SK-N-SH (cell line): ENCODE results near the gene PTPN2. TPM values are rescaled to one million over a fixed set of nuclear protein-coding genes. Genes with fewer than 3 reads are reported as not detected.
"Not testable (repeated sequence)": the region's sequence is repeated elsewhere in the genome, so short reads cannot be mapped to it uniquely, and the experiment has no call there.

Experiments used
- CTCF ChIA-PET: fragments of 300-600, 350-600 bp; formaldehyde crosslinking; extraction: SDS; loops from one replicate; lab custom pipeline; 2021; lab: Yijun Ruan, JAX
- POLR2A ChIA-PET: fragments of 350-600 bp; sonication (Branson Sonifier 250); formaldehyde crosslinking; extraction: SDS; loops from one replicate; lab custom pipeline; 2020; ENCODE audit warnings: antibody characterized with exemption, inconsistent platforms; lab: Yijun Ruan, JAX
- DNase-seq: peaks from one replicate; pipeline ENCODE4 v3.0.0; 2012
- H2AFZ ChIP-seq: fragments of 200-600 bp; sonication (generic); 2 replicates; pipeline ENCODE4 v1.8.1; 2016; ENCODE audit warnings: antibody characterized with exemption, mild to moderate bottlenecking, low read depth
- H3F3A ChIP-seq: fragments of 200-600 bp; sonication (generic); replicated peaks from 2 replicates; pipeline ENCODE3; 2016; ENCODE audit warnings: antibody characterized with exemption, mild to moderate bottlenecking; ENCODE audit not compliant: insufficient read depth
- H3K27ac ChIP-seq, 2 experiments: fragments of 200-500 bp in 1 of 2; fragments of 200-600 bp in 1 of 2; sonication (Bioruptor generic) in 1 of 2; sonication (generic), shearing (Covaris generic) in 1 of 2; 2 replicates each; pipeline versions ENCODE4 v1.5.1 to v1.6.1; 2014 to 2016; ENCODE audit warnings: low read depth in 2 of 2, inconsistent platforms in 1 of 2, low read length in 1 of 2, mild to moderate bottlenecking in 1 of 2, mixed read lengths in 1 of 2
- H3K27me3 ChIP-seq: fragments of 200-600 bp; sonication (generic), shearing (Covaris generic); 2 replicates; pipeline ENCODE4 v1.6.1; 2016; ENCODE audit warnings: mixed run types; ENCODE audit not compliant: insufficient read depth
- H3K36me3 ChIP-seq, 2 experiments: fragments of 200-500 bp in 1 of 2; fragments of 200-600 bp in 1 of 2; sonication (Bioruptor generic) in 1 of 2; sonication (generic) in 1 of 2; replicated peaks in 1 of 2; 2 replicates each; pipeline versions ENCODE3 to v1.5.1; 2014 to 2016; ENCODE audit warnings: low read length in 1 of 2, mild to moderate bottlenecking in 1 of 2; ENCODE audit not compliant: insufficient read depth in 2 of 2, control insufficient read depth in 1 of 2
- H3K4me1 ChIP-seq, 2 experiments: fragments of 200-500 bp in 1 of 2; fragments of 200-600 bp in 1 of 2; sonication (Bioruptor generic) in 1 of 2; sonication (generic), shearing (Covaris generic) in 1 of 2; 2 replicates each; pipeline versions ENCODE4 v1.5.1 to v1.6.1; 2014 to 2016; ENCODE audit warnings: low read depth in 1 of 2, low read length in 1 of 2, mixed run types in 1 of 2; ENCODE audit not compliant: insufficient read depth in 2 of 2, control insufficient read depth in 1 of 2
- H3K4me2 ChIP-seq: fragments of 200-600 bp; sonication (generic), shearing (Covaris generic); 2 replicates; pipeline ENCODE4 v1.6.1; 2017; ENCODE audit warnings: mixed run types
- H3K4me3 ChIP-seq, 2 experiments: fragments of 200-500 bp in 1 of 2; fragments of 200-600 bp in 1 of 2; sonication (Bioruptor generic) in 1 of 2; sonication (generic), shearing (Covaris generic) in 1 of 2; 2 replicates each; pipeline versions ENCODE4 v1.5.1 to v1.8.1; 2014 to 2016; ENCODE audit warnings: low read depth in 2 of 2, inconsistent platforms in 1 of 2, low read length in 1 of 2, mild to moderate bottlenecking in 1 of 2, mixed read lengths in 1 of 2, moderate library complexity in 1 of 2
- H3K79me2 ChIP-seq: fragments of 200-600 bp; sonication (generic); 2 replicates; pipeline ENCODE4 v1.8.1; 2017; ENCODE audit warnings: mild to moderate bottlenecking; ENCODE audit not compliant: insufficient read depth
- H3K9ac ChIP-seq: fragments of 200-600 bp; sonication (generic); 2 replicates; pipeline ENCODE4 v1.6.1; 2017; ENCODE audit warnings: mixed run types
- H3K9me2 ChIP-seq: fragments of 200-600 bp; sonication (generic); 2 replicates; pipeline ENCODE4 v1.6.1; 2017; ENCODE audit warnings: mixed run types
- H3K9me3 ChIP-seq: fragments of 200-600 bp; sonication (generic); 2 replicates; pipeline ENCODE4 v1.6.1; 2017; ENCODE audit warnings: mixed run types, mild to moderate bottlenecking, moderate library complexity
- H4K20me1 ChIP-seq: fragments of 200-600 bp; sonication (generic); 2 replicates; pipeline ENCODE4 v1.6.1; 2017; ENCODE audit warnings: mild to moderate bottlenecking, mixed run types; ENCODE audit not compliant: insufficient read depth
- EP300 ChIP-seq, 2 experiments: IDR thresholded peaks; 2 replicates each; pipeline versions ENCODE4 v1.4.0 to v1.6.1; 2012; ENCODE audit warnings: borderline replicate concordance in 1 of 2, low read depth in 1 of 2, low read length in 1 of 2
- EZH2phosphoT487 ChIP-seq: fragments of 200-600 bp; sonication (generic); IDR thresholded peaks from 2 replicates; pipeline ENCODE4 v1.6.1; 2017; ENCODE audit warnings: low read depth, mixed run types, mild to moderate bottlenecking, antibody characterized with exemption, moderate library complexity, borderline replicate concordance
- FOSL2 ChIP-seq: IDR thresholded peaks from 2 replicates; pipeline ENCODE4 v1.4.0; 2012; ENCODE audit warnings: low read depth, mild to moderate bottlenecking, moderate library complexity, borderline replicate concordance
- FOXJ3 ChIP-seq: sonication (generic); formaldehyde crosslinking; IDR thresholded peaks from 2 replicates; pipeline ENCODE4 v1.5.1; 2020; ENCODE audit warnings: mild to moderate bottlenecking, missing genetic modification reagents
- JUND ChIP-seq: IDR thresholded peaks from 2 replicates; pipeline ENCODE4 v1.4.0; 2012
- MXI1 ChIP-seq: IDR thresholded peaks from 2 replicates; pipeline ENCODE4 v1.6.1; 2012; ENCODE audit warnings: mild to moderate bottlenecking, low read depth, low read length, improper control_type of control experiment
- NRF1 ChIP-seq: IDR thresholded peaks from 2 replicates; pipeline ENCODE4 v1.6.1; 2012; ENCODE audit warnings: low read depth, mild to moderate bottlenecking, low read length
- POLR2AphosphoS5 ChIP-seq: IDR thresholded peaks from 2 replicates; pipeline ENCODE4 v1.6.1; 2012; ENCODE audit warnings: low read depth, low read length
- RAD21 ChIP-seq: IDR thresholded peaks from 2 replicates; pipeline ENCODE4 v1.6.1; 2012; ENCODE audit warnings: mild to moderate bottlenecking, low read length
- RCOR1 ChIP-seq: fragments of 150-350 bp; IDR thresholded peaks from 2 replicates; pipeline ENCODE4 v1.6.1; 2017; ENCODE audit warnings: antibody characterized with exemption, low read length
- RXRA ChIP-seq: IDR thresholded peaks from 2 replicates; pipeline ENCODE4 v1.4.0; 2012; ENCODE audit warnings: low read depth, mild to moderate bottlenecking, borderline replicate concordance
- SMC3 ChIP-seq: IDR thresholded peaks from 2 replicates; pipeline ENCODE4 v1.6.1; 2012; ENCODE audit warnings: low read depth, low read length, improper control_type of control experiment
- WGBS: methylation state at CpG from one replicate; pipeline ENCODE4 v1.1.6; 2017; ENCODE audit warnings: low lambda C conversion rate; 5-methylcytosine and 5-hydroxymethylcytosine counted together
- polyA plus RNA-seq, 3 experiments: library from polyadenylated mRNA; depleted of rRNA; stranded (reverse); fragments of >200 nt; gene quantifications; 2 replicates each; pipeline ENCODE4 v1.2.3, GENCODE V29; 2012
- TF ChIP-seq, protein P1 (sequence below): IDR thresholded peaks from 2 replicates; pipeline ENCODE4 v1.4.0; 2012; ENCODE audit warnings: low read depth, borderline replicate concordance
- TF ChIP-seq, protein P2 (sequence below): IDR thresholded peaks from 2 replicates; pipeline ENCODE4 v1.6.1; 2012; ENCODE audit warnings: mild to moderate bottlenecking, low read depth, low read length, moderate library complexity
- TF ChIP-seq, protein P3 (sequence below): IDR thresholded peaks from 2 replicates; pipeline ENCODE4; 2012

The PTPN2 gene
- polyA plus RNA-seq, 1 of the 3 experiments (the other 2 are of a cell fraction) = 11.2 TPM

DNA sequence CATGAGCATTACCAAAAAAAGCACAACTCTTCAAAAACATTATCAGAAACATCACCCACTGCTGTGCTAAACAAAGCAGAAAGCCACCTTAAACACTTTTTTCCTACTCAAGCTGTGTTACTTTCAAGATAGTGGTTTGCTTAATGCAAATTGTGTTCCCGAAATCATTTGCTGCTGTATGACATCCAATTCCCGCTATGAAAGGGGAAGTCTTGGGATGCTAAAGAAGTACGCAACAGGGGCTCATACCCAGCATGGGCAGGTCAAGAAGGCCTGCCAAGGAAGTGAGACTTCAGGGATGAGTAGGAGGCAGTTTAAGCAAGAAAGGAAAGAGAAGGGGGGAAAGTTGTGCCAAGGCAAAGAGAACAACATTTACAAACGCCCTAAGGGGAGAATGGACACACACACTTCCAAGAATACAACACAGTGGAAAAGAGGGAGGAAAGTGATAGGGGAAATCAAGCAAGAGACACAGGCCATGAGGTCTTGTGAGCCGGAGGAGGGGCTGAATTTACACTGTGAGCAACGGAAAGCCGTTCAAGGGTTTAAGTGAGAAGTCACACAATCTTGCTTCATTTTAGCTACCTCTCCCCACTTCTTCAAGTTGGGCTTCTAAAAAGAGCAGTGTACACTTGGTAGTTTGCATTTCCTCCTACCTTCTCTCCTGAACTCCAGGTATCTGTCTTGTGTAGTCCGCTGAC lies 4.0 kb downstream of the PTPN2 start:
- CTCF ChIA-PET = interaction anchor here (1.1 to 1.2 kb wide), 2 partner anchors 19 to 54 kb away, joined by 3 to 5 read pairs; no protein-coding TSS in a partner anchor
- 92% methylated on average over 8 of the region's 8 CpGs for WGBS
- H3K79me2 ChIP-seq = peaks cover 84% of the 10 kb centered on the region
- no peaks in the 10 kb centered on the region for H3K9me3 ChIP-seq
- H4K20me1 ChIP-seq = peaks cover 17% of the 10 kb centered on the region
- H3K27me3 ChIP-seq = no peaks in the 10 kb centered on the region
- no peak overlapping the region for H3K4me3 ChIP-seq
- no peaks in the 10 kb centered on the region for H3K9me2 ChIP-seq
- no peak for DNase-seq
- H3K9ac ChIP-seq = no peak overlapping the region
- no peak overlapping the region for H2AFZ ChIP-seq
- no peak for TF ChIP-seq RXRA
- TF ChIP-seq FOSL2 = no peak
- TF ChIP-seq MXI1 = no peak
- no peak for TF ChIP-seq POLR2AphosphoS5
- no peak for TF ChIP-seq SMC3
- no peak for TF ChIP-seq NRF1
- TF ChIP-seq, protein P1, sequence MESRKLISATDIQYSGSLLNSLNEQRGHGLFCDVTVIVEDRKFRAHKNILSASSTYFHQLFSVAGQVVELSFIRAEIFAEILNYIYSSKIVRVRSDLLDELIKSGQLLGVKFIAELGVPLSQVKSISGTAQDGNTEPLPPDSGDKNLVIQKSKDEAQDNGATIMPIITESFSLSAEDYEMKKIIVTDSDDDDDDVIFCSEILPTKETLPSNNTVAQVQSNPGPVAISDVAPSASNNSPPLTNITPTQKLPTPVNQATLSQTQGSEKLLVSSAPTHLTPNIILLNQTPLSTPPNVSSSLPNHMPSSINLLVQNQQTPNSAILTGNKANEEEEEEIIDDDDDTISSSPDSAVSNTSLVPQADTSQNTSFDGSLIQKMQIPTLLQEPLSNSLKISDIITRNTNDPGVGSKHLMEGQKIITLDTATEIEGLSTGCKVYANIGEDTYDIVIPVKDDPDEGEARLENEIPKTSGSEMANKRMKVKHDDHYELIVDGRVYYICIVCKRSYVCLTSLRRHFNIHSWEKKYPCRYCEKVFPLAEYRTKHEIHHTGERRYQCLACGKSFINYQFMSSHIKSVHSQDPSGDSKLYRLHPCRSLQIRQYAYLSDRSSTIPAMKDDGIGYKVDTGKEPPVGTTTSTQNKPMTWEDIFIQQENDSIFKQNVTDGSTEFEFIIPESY = no peak
- TF ChIP-seq, protein P2, sequence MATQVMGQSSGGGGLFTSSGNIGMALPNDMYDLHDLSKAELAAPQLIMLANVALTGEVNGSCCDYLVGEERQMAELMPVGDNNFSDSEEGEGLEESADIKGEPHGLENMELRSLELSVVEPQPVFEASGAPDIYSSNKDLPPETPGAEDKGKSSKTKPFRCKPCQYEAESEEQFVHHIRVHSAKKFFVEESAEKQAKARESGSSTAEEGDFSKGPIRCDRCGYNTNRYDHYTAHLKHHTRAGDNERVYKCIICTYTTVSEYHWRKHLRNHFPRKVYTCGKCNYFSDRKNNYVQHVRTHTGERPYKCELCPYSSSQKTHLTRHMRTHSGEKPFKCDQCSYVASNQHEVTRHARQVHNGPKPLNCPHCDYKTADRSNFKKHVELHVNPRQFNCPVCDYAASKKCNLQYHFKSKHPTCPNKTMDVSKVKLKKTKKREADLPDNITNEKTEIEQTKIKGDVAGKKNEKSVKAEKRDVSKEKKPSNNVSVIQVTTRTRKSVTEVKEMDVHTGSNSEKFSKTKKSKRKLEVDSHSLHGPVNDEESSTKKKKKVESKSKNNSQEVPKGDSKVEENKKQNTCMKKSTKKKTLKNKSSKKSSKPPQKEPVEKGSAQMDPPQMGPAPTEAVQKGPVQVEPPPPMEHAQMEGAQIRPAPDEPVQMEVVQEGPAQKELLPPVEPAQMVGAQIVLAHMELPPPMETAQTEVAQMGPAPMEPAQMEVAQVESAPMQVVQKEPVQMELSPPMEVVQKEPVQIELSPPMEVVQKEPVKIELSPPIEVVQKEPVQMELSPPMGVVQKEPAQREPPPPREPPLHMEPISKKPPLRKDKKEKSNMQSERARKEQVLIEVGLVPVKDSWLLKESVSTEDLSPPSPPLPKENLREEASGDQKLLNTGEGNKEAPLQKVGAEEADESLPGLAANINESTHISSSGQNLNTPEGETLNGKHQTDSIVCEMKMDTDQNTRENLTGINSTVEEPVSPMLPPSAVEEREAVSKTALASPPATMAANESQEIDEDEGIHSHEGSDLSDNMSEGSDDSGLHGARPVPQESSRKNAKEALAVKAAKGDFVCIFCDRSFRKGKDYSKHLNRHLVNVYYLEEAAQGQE = no peak
- no peak for TF ChIP-seq RCOR1
- TF ChIP-seq FOXJ3 (CRISPR knock-in tag) = no peak
- no peak for TF ChIP-seq EP300 (IDR thresholded peaks at IDR 0.05; ENCODE audit: borderline replicate concordance in 1 of 2, low read depth in 1 of 2, low read length in 1 of 2)
- TF ChIP-seq RAD21 = no peak
- TF ChIP-seq EZH2phosphoT487 = no peak
- TF ChIP-seq, protein P3, sequence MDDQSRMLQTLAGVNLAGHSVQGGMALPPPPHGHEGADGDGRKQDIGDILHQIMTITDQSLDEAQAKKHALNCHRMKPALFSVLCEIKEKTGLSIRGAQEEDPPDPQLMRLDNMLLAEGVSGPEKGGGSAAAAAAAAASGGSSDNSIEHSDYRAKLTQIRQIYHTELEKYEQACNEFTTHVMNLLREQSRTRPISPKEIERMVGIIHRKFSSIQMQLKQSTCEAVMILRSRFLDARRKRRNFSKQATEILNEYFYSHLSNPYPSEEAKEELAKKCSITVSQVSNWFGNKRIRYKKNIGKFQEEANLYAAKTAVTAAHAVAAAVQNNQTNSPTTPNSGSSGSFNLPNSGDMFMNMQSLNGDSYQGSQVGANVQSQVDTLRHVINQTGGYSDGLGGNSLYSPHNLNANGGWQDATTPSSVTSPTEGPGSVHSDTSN = no peak
- no peak for TF ChIP-seq JUND
- TF ChIP-seq, all 33 proteins: peak for 0
- Histone ChIP-seq H3K27ac (no peak overlapping the region), H3K4me1 (peaks cover 0 to 10% of the 10 kb centered on the region in 2 experiments; a peak in 2 of 4 replicates), H3K36me3 (peaks cover 0 to 3% of the 10 kb centered on the region in 2 experiments), H3K4me2 (no peak overlapping the region), H3F3A (peaks cover under 1% of the 10 kb centered on the region)
- POLR2A ChIA-PET = no interaction called here

DNA sequence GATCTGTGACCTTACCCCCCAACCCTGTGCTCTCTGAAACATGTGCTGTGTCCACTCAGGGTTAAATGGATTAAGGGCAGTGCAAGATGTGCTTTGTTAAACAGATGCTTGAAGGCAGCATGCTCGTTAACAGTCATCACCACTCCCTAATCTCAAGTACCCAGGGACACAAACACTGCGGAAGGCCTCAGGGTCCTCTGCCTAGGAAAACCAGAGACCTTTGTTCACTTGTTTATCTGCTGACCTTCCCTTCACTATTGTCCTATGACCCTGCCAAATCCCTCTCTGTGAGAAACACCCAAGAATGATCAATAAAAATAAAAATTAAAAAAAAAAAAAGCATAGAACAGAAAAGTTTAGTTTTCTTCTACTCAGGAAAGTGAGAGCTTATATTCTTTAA lies 9.0 kb downstream of the PTPN2 start:
- H3K4me2 ChIP-seq, POLR2A ChIA-PET, H3K4me1 ChIP-seq, H3K9me2 ChIP-seq, H3K9ac ChIP-seq, H3K4me3 ChIP-seq, H4K20me1 ChIP-seq, H3F3A ChIP-seq, H2AFZ ChIP-seq, H3K9me3 ChIP-seq, DNase-seq, H3K36me3 ChIP-seq, H3K27me3 ChIP-seq: not testable (repeated sequence)
- CTCF ChIA-PET = interaction anchor here (1.1 to 1.6 kb wide), 2 partner anchors 12 to 15 kb away, joined by 3 read pairs; no protein-coding TSS in a partner anchor
- Histone ChIP-seq H3K27ac (peak overlapping the region in 1 of 2 experiments; percentile 58; a peak in 2 of 4 replicates), H3K79me2 (peaks cover 66% of the 10 kb centered on the region)
- WGBS = 70% methylated on average over 2 of the region's 2 CpGs

DNA sequence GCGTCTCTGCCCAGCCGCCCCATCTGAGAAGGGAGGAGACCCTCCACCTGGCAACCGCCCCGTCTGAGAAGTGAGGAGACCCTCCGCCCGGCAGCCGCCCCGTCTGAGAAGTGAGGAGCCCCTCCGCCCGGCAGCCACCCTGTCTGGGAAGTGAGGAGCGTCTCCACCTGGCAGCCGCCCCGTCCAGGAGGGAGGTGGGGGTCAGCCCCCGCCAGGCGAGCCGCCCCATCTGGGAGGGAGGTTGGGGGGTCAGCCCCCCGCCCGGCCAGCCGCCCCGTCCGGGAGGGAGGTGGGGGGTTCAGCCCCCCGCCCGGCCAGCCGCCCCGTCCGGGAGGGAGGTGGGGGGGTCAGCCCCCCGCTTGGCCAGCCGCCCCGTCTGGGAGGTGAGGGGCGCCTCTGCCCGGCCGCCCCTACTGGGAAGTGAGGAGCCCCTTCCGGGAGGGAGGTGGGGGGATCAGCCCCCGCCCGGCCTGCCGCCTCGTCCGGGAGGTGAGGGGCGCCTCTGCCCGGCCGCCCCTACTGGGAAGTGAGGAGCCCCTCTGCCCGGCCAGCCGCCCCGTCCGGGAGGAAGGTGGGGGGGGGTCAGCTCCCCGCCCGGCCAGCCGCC lies 10.0 kb downstream of the PTPN2 start:
- H3K4me3 ChIP-seq, H3K9ac ChIP-seq, DNase-seq, POLR2A ChIA-PET, CTCF ChIA-PET, H4K20me1 ChIP-seq, H3K9me2 ChIP-seq, H3K4me1 ChIP-seq, H3K4me2 ChIP-seq, H3K36me3 ChIP-seq, H3K9me3 ChIP-seq, H3K27ac ChIP-seq, H3K27me3 ChIP-seq, H2AFZ ChIP-seq, H3F3A ChIP-seq: not testable (repeated sequence)
- no CpG with 5 or more reads among the region's 48 CpGs for WGBS
- H3K79me2 ChIP-seq = peaks cover 57% of the 10 kb centered on the region
